ENCODE results near the gene GPER1. TPM values are rescaled to one million over a fixed set of nuclear protein-coding genes. Genes with fewer than 3 reads are reported as not detected.
A peak's percentile ranks its signal among the peaks of the same experiment; 100 is the strongest.

Gene GPER1
- total RNA-seq, 1 donor from 2014 or later: 1.2 TPM

- H3K79me2 ChIP-seq (ENCODE audit: low read depth): peaks cover 7% of the 10 kb centered on the region
- H3K4me3 ChIP-seq: no peak overlapping the region
- peaks cover 5% of the 10 kb centered on the region for H3F3A ChIP-seq (ENCODE audit: low read depth)
- no peak overlapping the region for H3K4me2 ChIP-seq
- no peaks in the 10 kb centered on the region for H3K36me3 ChIP-seq
- H3K27ac ChIP-seq: no peak overlapping the region
- Mint-ChIP-seq H3K27ac (peak overlapping the region; percentile 21), H3K27me3 (ENCODE audit: insufficient read depth, low read depth) (peaks cover 10% of the 10 kb centered on the region), H3K4me1 (peaks cover 46% of the 10 kb centered on the region), H3K9me3 (no peaks in the 10 kb centered on the region), H3K4me3 (no peak overlapping the region), H3K36me3 (peaks cover 2% of the 10 kb centered on the region)
- no peak for DNase-seq (ENCODE audit: low spot score)
- H3K9me3 ChIP-seq (ENCODE audit: low read depth): no peaks in the 10 kb centered on the region
- no peak overlapping the region for H3K9ac ChIP-seq
- no peak for TF ChIP-seq CTCF (IDR thresholded peaks at IDR 0.05)
- no peak for TF ChIP-seq EZH2phosphoT487 (IDR thresholded peaks at IDR 0.05)
- no peak for TF ChIP-seq EZH2 (IDR thresholded peaks at IDR 0.05)
- peaks cover 16% of the 10 kb centered on the region for H3K4me1 ChIP-seq
- peaks cover 26% of the 10 kb centered on the region for H4K20me1 ChIP-seq (ENCODE audit: low read depth)
- H3K27me3 ChIP-seq: no peaks in the 10 kb centered on the region
- H2AFZ ChIP-seq (replicated peaks): no peak overlapping the region
These were observed 3.1 kb downstream of the GPER1 start for GRCh38 chr7:1090686-1091643.

DNA sequence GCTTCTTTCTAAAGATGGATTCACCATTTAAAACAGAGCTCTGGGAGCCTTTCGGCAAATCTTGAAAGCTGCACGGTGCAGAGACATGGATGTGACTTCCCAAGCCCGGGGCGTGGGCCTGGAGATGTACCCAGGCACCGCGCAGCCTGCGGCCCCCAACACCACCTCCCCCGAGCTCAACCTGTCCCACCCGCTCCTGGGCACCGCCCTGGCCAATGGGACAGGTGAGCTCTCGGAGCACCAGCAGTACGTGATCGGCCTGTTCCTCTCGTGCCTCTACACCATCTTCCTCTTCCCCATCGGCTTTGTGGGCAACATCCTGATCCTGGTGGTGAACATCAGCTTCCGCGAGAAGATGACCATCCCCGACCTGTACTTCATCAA lies 3.7 kb downstream of the GPER1 start:
- Histone ChIP-seq H3K4me2 (no peak overlapping the region), H3K27ac (no peak overlapping the region), H2AFZ (replicated peaks) (no peak overlapping the region), H3K9ac (no peak overlapping the region), H3K27me3 (no peaks in the 10 kb centered on the region), H3F3A (ENCODE audit: low read depth) (peaks cover 5% of the 10 kb centered on the region), H3K9me3 (ENCODE audit: low read depth) (no peaks in the 10 kb centered on the region), H3K79me2 (ENCODE audit: low read depth) (peaks cover under 1% of the 10 kb centered on the region), H3K4me3 (no peak overlapping the region), H3K36me3 (no peaks in the 10 kb centered on the region), H4K20me1 (ENCODE audit: low read depth) (peaks cover 26% of the 10 kb centered on the region), H3K4me1 (peaks cover 13% of the 10 kb centered on the region)
- no peak overlapping the region for H3K4me3 Mint-ChIP-seq
- H3K36me3 Mint-ChIP-seq: peaks cover 2% of the 10 kb centered on the region
- no peak for TF ChIP-seq EZH2phosphoT487 (IDR thresholded peaks at IDR 0.05)
- TF ChIP-seq CTCF (IDR thresholded peaks at IDR 0.05): no peak
- no peak for TF ChIP-seq EZH2 (IDR thresholded peaks at IDR 0.05)
- peaks cover 49% of the 10 kb centered on the region for H3K4me1 Mint-ChIP-seq
- DNase-seq (ENCODE audit: low spot score): no peak
- peaks cover 10% of the 10 kb centered on the region for H3K27me3 Mint-ChIP-seq (ENCODE audit: insufficient read depth, low read depth)
- no peaks in the 10 kb centered on the region for H3K9me3 Mint-ChIP-seq
- peak overlapping the region; percentile 74 for H3K27ac Mint-ChIP-seq

DNA sequence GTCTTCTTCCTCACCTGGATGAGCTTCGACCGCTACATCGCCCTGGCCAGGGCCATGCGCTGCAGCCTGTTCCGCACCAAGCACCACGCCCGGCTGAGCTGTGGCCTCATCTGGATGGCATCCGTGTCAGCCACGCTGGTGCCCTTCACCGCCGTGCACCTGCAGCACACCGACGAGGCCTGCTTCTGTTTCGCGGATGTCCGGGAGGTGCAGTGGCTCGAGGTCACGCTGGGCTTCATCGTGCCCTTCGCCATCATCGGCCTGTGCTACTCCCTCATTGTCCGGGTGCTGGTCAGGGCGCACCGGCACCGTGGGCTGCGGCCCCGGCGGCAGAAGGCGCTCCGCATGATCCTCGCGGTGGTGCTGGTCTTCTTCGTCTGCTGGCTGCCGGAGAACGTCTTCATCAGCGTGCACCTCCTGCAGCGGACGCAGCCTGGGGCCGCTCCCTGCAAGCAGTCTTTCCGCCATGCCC lies 4.3 kb downstream of the GPER1 start:
- H3K4me1 Mint-ChIP-seq: peaks cover 51% of the 10 kb centered on the region
- H3K9me3 Mint-ChIP-seq: no peaks in the 10 kb centered on the region
- H3K36me3 Mint-ChIP-seq: peaks cover 2% of the 10 kb centered on the region
- Histone ChIP-seq H3K79me2 (ENCODE audit: low read depth) (no peaks in the 10 kb centered on the region), H3K27ac (no peak overlapping the region), H3K4me2 (no peak overlapping the region), H3K9ac (no peak overlapping the region), H3K4me3 (no peak overlapping the region), H3K4me1 (peaks cover 13% of the 10 kb centered on the region), H3K9me3 (ENCODE audit: low read depth) (no peaks in the 10 kb centered on the region), H3K36me3 (no peaks in the 10 kb centered on the region), H2AFZ (replicated peaks) (no peak overlapping the region), H3K27me3 (no peaks in the 10 kb centered on the region), H4K20me1 (ENCODE audit: low read depth) (peaks cover 26% of the 10 kb centered on the region), H3F3A (ENCODE audit: low read depth) (peaks cover 5% of the 10 kb centered on the region)
- H3K27me3 Mint-ChIP-seq (ENCODE audit: insufficient read depth, low read depth): peaks cover 10% of the 10 kb centered on the region
- no peak overlapping the region for H3K27ac Mint-ChIP-seq
- DNase-seq (ENCODE audit: low spot score): no peak
- H3K4me3 Mint-ChIP-seq: no peak overlapping the region
- TF ChIP-seq EZH2 (IDR thresholded peaks at IDR 0.05): no peak
- TF ChIP-seq EZH2phosphoT487 (IDR thresholded peaks at IDR 0.05): no peak
- TF ChIP-seq CTCF (IDR thresholded peaks at IDR 0.05): no peak
